GM12873 (cell line): ENCODE data around the gene IQCB1.

Experiments
- CTCF ChIP-seq: IDR thresholded peaks from 2 replicates; pipeline ENCODE4 v1.5.1; 2012; ENCODE audit warnings: low read depth, mild to moderate bottlenecking, moderate library complexity, low read length, control low read depth; ENCODE audit not compliant: insufficient read depth; ENCODE audit errors: missing control alignments

IQCB1 gene

GRCh38 chr3:121752261-121752660, 82.6 kb downstream of the IQCB1 start:
- no peak for TF ChIP-seq CTCF

GRCh38 chr3:121750087-121750415, 84.8 kb downstream of the IQCB1 start:
- no peak for TF ChIP-seq CTCF

GRCh38 chr3:121749276-121750086, 85.4 kb downstream of the IQCB1 start, which contains the start of gene GOLGB1:
Gene GOLGB1, minus strand, starts transcription at chr3:121749741. Its CDS starts 18,770 bp downstream, at chr3:121730971.
- TF ChIP-seq CTCF = no peak

GRCh38 chr3:121748680-121749275, 86.1 kb downstream of the IQCB1 start:
- TF ChIP-seq CTCF = no peak

- no peak for TF ChIP-seq CTCF
Observed at GRCh38 chr3:121747976-121748375, 86.9 kb downstream of the IQCB1 start.

GRCh38 chr3:121740896-121741295, 94.0 kb downstream of the IQCB1 start:
- TF ChIP-seq CTCF = no peak

- no peak for TF ChIP-seq CTCF
Observed at GRCh38 chr3:121739902-121740301, 95.0 kb downstream of the IQCB1 start.
